HG03066 (cell line): Measurements from ENCODE around the gene APOC4.
"Not testable (repeated sequence)": the region's sequence is repeated elsewhere in the genome, so short reads cannot be mapped to it uniquely, and the experiment has no call there.

ENCODE experiments used
- ATAC-seq: cut with Tn5 transposase; IDR thresholded peaks from one replicate; pipeline ENCODE4 v1.9.1; 2021; ENCODE audit warnings: low read depth; ENCODE audit not compliant: unreplicated experiment

The APOC4 gene, protein sequence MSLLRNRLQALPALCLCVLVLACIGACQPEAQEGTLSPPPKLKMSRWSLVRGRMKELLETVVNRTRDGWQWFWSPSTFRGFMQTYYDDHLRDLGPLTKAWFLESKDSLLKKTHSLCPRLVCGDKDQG

DNA sequence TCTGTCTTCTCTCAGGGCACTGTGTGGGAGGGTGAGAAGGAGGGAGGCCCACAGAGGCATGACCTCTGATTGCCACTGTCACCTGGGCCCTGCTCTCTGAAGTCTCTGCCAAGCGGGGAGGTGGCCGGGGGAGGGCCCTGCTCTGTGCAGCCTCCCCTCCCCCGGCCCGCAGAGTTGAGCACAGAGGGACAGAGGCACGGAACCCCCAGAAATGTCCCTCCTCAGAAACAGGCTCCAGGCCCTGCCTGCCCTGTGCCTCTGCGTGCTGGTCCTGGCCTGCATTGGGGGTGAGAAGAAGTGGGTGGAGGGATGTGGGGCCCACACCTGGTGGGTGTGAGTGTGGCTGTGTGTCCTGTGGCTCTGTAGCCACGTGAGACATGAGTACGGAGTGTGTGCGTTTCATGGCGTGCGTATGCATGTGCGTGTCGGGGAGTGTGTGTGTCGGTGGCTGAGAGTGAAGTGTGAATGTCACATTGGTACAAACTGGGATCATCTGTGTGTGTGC is at the start of gene APOC4:
APOC4 (plus strand) TSS at position 171 of the 505 bp plus-strand sequence; CDS start at position 212, 41 bp downstream.
- no peak for ATAC-seq

DNA sequence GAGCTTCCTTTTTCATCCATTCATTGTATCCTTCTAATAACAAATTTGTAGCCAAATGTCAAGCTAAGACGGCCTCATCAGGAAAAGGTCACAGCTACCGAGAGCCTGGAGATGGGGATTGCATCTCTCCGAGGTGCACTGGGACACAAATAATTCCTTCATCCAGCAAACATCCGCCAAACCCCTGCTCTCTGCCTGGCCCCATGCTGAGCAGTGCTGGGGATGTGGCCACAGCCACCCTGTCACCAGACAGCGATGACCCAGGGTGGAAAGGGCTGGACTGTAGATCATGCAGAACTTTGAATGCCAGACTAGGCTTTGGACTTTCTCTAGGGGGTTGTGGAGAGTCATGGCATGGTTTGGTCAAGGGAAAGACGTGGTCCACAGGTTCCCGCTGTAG is 49.1 kb upstream of the APOC4 start:
- ATAC-seq: no peak

DNA sequence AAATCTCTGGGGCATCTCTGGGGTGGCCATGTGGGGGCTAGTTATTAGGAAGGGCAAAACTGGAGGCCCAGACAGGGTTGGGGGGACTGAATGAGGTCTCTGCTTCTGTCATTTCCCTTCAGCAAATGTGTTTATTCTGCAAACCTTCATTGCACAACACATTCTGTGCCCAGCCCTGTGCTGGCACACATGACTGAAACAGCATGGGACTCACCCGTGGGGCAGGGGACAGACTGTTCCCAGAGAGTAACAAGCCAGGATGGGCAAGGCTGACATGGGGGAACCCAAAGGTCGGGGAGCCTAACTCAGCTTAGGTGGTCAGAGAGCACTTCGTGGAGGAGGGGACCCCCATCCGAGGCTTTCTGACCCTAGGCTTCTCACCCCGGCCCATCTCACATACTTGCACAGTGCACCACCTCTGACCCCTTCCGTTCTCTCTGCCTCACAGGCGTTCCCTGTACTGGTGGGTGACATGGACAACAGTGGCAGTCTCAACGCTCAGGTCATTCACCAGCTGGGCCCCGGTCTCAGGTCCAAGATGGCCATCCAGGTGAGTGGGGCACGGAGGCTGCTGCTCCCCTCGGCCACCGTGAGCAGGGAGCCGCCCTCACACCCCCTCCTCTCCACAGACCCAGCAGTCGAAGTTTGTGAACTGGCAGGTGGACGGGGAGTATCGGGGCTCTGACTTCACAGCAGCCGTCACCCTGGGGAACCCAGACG is 48.5 kb upstream of the APOC4 start:
- no peak for ATAC-seq

DNA sequence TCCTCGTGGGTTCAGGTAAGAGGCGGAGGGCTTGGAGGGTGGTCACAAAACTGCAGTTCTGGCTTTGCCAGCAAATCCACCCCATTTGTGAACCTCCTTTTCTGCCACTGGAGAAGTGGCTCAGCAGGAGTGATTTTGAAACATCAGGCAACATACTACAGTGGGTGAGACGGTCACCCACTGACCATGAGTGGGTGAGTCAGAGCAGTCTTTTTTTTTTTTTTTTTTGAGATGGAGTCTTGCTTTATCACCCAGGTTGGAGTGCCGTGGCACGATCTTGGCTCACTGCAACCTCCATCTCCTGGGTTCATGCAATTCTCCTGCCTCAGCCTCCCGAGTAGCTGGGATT is 48.0 kb upstream of the APOC4 start:
- ATAC-seq: no peak

DNA sequence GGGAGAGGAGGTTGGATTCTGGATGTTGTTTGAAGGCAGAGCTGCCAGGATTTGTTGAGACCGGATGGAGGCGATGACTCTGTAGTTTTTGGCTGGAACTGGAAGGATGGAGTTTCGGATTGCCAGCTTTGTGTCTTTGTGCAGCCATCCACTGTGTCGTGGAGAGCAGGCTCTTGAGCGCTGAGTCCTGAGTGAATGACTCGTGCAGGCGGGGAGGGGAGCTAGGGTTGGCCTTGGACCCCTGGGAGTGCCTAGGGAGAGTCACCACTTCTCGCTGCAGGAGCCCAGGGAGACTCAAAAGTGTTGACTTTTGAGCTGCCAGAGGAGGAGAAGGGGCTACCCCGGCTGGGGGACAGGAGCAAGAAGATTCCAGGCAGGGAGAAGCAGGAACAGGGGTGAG is 47.1 kb upstream of the APOC4 start:
- ATAC-seq: no peak

DNA sequence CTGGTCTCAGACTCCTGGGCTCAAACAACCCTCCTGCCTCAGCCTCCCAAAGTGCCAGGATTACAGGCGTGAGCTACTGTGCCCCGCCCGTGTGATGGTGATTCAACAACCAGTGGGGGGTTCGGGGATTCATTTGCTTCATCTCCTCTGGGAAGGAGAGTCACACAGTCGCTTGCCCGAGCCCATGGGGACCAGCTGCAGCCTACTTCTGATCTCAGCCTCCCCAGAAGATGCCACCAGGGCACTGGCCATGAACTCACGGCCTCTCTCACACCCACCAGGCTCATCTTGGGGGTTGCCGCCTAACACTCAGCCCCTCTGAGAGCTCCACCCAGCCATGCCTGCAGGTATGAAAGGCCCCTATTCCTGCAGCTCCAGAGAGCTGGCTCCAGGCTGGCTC is 44.2 kb upstream of the APOC4 start:
- ATAC-seq: no peak

DNA sequence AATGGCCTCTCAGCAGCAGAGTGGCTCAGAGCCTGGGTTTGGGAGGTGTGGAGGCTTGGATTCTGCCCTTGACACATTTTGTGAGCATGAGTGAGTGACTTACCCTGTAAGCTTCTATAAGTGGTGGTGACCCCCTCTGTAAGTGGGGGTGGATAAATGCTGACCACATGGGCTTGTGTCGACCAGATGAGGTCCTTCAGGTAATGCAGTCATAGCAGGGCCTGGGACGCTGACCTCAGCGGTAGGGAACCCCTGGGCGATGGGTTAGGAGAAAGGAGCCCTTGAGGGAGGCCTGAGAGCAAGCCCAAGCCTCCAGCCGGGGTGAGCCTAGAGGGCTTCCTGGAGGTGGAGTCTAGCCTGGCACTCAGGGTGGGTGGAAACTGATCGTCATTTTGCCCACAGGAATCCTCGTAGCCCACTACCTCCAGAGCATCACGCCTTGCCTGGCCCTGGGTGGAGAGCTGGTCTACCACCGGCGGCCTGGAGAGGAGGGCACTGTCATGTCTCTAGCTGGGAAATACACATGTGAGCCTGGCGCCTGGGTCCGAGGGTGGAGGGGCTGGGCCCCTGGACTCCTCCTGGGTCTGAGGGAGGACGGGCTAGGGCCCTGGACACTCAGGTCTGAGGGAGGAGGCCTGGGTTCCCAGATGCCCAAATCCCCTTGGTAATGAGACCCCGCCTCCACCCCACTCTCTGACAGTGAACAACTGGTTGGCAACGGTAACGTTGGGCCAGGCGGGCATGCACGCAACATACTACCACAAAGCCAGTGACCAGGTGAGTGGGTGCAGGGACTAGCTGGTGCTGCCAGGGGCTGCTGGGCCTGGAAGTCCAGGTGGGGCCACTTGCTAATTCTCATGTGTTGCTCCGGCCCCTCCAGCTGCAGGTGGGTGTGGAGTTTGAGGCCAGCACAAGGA is 41.5 kb upstream of the APOC4 start:
- no peak for ATAC-seq

DNA sequence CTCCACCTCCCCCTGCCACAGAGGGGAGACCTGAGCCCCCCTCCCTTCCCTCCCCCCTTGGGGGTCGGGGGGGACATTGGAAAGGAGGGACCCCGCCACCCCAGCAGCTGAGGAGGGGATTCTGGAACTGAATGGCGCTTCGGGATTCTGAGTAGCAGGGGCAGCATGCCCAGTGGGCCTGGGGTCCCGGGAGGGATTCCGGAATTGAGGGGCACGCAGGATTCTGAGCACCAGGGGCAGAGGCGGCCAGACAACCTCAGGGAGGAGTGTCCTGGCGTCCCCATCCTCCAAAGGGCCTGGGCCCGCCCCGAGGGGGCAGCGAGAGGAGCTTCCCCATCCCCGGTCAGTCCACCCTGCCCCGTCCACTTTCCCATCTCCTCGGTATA is 38.8 kb upstream of the APOC4 start:
- ATAC-seq: no peak

DNA sequence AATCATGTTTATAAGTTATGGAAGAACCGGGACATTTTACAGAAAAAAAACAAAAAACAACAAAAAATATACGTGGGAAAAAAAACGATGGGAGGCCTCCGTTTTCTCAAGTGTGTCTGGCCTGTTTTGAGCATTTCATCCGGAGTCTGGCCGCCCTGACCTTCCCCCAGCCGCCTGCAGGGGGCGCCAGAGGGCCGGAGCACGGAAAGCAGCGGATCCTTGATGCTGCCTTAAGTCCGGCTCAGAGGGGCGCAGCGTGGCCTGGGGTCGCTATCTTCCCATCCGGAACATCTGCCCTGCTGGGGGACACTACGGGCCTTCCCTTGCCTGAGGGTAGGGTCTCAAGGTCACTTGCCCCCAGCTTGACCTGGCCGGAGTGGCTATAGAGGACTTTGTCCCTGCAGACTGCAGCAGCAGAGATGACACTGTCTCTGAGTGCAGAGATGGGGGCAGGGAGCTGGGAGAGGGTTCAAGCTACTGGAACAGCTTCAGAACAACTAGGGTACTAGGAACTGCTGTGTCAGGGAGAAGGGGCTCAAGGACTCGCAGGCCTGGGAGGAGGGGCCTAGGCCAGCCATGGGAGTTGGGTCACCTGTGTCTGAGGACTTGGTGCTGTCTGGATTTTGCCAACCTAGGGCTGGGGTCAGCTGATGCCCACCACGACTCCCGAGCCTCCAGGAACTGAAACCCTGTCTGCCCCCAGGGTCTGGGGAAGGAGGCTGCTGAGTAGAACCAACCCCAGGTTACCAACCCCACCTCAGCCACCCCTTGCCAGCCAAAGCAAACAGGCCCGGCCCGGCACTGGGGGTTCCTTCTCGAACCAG is 38.2 kb upstream of the APOC4 start:
- no peak for ATAC-seq

DNA sequence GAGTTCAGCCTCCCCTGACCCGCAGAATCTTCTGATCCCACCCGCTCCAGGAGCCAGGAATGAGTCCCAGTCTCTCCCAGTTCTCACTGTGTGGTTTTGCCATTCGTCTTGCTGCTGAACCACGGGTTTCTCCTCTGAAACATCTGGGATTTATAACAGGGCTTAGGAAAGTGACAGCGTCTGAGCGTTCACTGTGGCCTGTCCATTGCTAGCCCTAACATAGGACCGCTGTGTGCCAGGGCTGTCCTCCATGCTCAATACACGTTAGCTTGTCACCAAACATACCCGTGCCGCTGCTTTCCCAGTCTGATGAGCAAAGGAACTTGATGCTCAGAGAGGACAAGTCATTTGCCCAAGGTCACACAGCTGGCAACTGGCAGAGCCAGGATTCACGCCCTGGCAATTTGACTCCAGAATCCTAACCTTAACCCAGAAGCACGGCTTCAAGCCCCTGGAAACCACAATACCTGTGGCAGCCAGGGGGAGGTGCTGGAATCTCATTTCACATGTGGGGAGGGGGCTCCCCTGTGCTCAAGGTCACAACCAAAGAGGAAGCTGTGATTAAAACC is 37.5 kb upstream of the APOC4 start:
- no peak for ATAC-seq

DNA sequence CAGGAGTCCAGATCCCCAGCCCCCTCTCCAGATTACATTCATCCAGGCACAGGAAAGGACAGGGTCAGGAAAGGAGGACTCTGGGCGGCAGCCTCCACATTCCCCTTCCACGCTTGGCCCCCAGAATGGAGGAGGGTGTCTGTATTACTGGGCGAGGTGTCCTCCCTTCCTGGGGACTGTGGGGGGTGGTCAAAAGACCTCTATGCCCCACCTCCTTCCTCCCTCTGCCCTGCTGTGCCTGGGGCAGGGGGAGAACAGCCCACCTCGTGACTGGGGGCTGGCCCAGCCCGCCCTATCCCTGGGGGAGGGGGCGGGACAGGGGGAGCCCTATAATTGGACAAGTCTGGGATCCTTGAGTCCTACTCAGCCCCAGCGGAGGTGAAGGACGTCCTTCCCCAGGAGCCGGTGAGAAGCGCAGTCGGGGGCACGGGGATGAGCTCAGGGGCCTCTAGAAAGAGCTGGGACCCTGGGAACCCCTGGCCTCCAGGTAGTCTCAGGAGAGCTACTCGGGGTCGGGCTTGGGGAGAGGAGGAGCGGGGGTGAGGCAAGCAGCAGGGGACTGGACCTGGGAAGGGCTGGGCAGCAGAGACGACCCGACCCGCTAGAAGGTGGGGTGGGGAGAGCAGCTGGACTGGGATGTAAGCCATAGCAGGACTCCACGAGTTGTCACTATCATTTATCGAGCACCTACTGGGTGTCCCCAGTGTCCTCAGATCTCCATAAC is 36.4 kb upstream of the APOC4 start, which contains the start of gene APOE:
APOE (plus strand) TSS at position 360 of the 724 bp plus-strand sequence. CDS start 829 bp downstream, outside the sequence.
- ATAC-seq: no peak

DNA sequence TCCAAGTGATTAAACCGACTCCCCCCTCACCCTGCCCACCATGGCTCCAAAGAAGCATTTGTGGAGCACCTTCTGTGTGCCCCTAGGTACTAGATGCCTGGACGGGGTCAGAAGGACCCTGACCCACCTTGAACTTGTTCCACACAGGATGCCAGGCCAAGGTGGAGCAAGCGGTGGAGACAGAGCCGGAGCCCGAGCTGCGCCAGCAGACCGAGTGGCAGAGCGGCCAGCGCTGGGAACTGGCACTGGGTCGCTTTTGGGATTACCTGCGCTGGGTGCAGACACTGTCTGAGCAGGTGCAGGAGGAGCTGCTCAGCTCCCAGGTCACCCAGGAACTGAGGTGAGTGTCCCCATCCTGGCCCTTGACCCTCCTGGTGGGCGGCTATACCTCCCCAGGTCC is 34.4 kb upstream of the APOC4 start:
- ATAC-seq: no peak

DNA sequence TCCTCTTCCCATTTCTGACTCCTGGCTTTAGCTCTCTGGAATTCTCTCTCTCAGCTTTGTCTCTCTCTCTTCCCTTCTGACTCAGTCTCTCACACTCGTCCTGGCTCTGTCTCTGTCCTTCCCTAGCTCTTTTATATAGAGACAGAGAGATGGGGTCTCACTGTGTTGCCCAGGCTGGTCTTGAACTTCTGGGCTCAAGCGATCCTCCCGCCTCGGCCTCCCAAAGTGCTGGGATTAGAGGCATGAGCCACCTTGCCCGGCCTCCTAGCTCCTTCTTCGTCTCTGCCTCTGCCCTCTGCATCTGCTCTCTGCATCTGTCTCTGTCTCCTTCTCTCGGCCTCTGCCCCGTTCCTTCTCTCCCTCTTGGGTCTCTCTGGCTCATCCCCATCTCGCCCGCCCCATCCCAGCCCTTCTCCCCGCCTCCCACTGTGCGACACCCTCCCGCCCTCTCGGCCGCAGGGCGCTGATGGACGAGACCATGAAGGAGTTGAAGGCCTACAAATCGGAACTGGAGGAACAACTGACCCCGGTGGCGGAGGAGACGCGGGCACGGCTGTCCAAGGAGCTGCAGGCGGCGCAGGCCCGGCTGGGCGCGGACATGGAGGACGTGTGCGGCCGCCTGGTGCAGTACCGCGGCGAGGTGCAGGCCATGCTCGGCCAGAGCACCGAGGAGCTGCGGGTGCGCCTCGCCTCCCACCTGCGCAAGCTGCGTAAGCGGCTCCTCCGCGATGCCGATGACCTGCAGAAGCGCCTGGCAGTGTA is 33.8 kb upstream of the APOC4 start:
- ATAC-seq: no peak

DNA sequence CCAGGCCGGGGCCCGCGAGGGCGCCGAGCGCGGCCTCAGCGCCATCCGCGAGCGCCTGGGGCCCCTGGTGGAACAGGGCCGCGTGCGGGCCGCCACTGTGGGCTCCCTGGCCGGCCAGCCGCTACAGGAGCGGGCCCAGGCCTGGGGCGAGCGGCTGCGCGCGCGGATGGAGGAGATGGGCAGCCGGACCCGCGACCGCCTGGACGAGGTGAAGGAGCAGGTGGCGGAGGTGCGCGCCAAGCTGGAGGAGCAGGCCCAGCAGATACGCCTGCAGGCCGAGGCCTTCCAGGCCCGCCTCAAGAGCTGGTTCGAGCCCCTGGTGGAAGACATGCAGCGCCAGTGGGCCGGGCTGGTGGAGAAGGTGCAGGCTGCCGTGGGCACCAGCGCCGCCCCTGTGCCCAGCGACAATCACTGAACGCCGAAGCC is 33.2 kb upstream of the APOC4 start:
- no peak for ATAC-seq

DNA sequence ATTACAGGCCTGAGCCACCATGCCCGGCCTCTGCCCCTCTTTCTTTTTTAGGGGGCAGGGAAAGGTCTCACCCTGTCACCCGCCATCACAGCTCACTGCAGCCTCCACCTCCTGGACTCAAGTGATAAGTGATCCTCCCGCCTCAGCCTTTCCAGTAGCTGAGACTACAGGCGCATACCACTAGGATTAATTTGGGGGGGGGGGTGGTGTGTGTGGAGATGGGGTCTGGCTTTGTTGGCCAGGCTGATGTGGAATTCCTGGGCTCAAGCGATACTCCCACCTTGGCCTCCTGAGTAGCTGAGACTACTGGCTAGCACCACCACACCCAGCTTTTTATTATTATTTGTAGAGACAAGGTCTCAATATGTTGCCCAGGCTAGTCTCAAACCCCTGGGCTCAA is 32.3 kb upstream of the APOC4 start:
- ATAC-seq: no peak

DNA sequence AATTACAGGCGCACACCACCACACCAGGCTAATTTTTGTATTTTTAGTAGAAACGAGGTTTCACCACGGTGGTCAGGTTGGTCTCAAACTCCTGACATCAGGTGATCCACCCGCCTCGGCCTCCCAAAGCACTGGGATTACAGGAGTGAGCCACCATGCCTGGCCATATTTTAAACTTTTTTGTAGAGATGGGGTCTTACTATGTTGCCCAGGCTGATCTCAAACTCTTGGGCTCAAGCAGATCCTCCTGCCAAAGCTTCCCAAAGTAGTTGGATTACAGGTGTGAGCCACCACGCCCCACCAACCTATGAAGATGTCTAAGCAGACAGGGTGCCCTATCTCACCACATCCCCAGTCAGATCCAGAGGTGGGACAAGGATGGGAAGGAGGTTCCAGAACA is 30.1 kb upstream of the APOC4 start:
- ATAC-seq: not testable (repeated sequence)

DNA sequence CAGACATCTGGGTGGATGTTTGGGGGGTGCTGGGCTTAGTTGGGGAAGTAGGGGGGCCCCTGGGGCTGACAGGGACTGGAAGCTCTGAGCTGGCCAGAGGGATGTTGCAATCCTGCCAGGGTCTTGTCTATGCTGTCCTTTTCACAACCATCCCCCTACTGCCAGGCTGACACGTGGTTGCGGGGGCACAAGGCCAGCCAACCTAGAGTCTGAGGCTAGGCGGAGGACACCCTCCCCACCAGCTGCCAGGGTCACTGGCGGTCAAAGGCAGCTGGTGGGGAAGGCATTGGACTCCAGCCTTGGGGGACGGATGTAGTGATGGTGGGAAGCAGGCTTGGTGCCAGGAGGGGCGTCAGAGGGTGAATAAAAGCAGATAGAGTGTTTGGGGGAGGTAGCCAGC is 29.2 kb upstream of the APOC4 start:
- no peak for ATAC-seq

DNA sequence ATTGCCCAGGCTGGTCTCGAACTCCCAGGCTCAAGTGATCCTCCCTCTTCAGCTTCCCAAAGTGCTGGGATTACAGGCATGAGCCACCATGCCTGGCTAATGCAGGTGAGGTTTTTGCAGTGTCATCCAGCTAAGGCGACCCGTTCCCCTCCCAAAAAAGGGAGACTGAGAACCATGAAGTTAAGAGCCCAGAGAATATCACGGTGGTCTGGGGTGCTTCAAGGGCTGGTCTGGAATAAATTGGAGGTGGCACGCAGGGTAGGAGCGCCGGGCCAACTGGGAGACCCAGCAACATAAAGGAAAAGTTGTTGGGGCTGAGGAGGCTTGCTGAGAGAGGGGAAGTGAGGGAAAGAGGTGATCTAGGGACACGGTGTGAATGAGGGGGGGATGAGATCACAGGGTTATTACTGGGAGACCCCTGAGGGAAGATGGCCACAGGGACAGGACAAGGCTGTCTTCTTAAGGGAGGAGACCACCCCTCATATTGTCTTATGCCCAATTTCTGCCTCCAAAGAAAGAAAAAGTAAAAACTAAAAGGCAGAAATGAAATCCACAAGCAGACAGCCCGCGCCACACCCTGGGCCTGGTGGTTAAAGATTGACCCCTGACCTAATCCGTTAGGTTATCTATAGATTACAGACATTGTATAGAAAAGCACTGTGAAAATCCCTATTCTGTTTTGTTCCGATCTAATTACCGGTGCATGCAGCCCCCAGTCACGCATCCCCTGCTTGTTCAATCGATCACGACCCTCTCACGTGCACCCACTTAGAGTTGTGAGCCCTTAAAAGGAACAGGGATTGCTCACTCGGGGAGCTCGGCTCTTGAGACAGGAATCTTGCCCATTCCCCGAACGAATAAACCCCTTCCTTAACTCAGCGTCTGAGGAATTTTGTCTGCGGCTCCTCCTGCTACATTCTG is 28.3 kb upstream of the APOC4 start:
- ATAC-seq: not testable (repeated sequence)
